T-helper 1 cell treated with Interleukin-12 subunit alpha and Interleukin-12 subunit beta and Interleukin-4 antibody, amounts not matched to agents 30 μg/mL and 1 μg/mL, for 36 hours (primary cell): ENCODE measurements around the gene GPR162.
"Not testable (repeated sequence)": the region's sequence is repeated elsewhere in the genome, so short reads cannot be mapped to it uniquely, and the experiment has no call there.

Experiments used
- H3K27ac Mint-ChIP-seq: one replicate; pipeline ENCODE4 v1.8.0; 2021; ENCODE audit warnings: mild to moderate bottlenecking, mixed read lengths
- H3K27me3 Mint-ChIP-seq: one replicate; pipeline ENCODE4 v1.8.0; 2021; ENCODE audit warnings: low read depth, mixed read lengths
- H3K36me3 Mint-ChIP-seq: one replicate; pipeline ENCODE4 v1.8.0; 2021; ENCODE audit warnings: low read depth, mixed read lengths
- H3K4me1 Mint-ChIP-seq: one replicate; pipeline ENCODE4 v1.8.0; 2021; ENCODE audit warnings: low read depth, mixed read lengths
- H3K4me3 Mint-ChIP-seq: one replicate; pipeline ENCODE4 v1.8.0; 2021; ENCODE audit warnings: mild to moderate bottlenecking, moderate library complexity, mixed read lengths
- H3K9me3 Mint-ChIP-seq: one replicate; pipeline ENCODE4 v1.8.0; 2021; ENCODE audit warnings: mixed read lengths

GPR162 gene

GRCh38 chr12:6873094-6874014 lies 51.7 kb downstream of the GPR162 start, which contains the start of gene SPSB2:
TSS of gene SPSB2 (minus strand) at chr12:6873303. CDS start at chr12:6872901, 402 bp downstream.
- Mint-ChIP-seq H3K4me1 (peaks cover 56% of the 10 kb centered on the region), H3K4me3 (peak within 1 kb of the TSS; percentile 89), H3K9me3 (no peaks in the 10 kb centered on the region), H3K27me3 (no peaks in the 10 kb centered on the region), H3K36me3 (peaks cover 46% of the 10 kb centered on the region), H3K27ac (peak within 1 kb of the TSS; percentile 89)

- not testable (repeated sequence) for H3K27me3 Mint-ChIP-seq, H3K9me3 Mint-ChIP-seq
- Mint-ChIP-seq H3K27ac (peak overlapping the region; percentile 86), H3K4me1 (peaks cover 50% of the 10 kb centered on the region), H3K36me3 (peaks cover 40% of the 10 kb centered on the region), H3K4me3 (peak overlapping the region; percentile 89)
These were observed 52.4 kb downstream of the GPR162 start for GRCh38 chr12:6874015-6874368.
